ENCODE measurements around the gene LRTM2. TPM values are rescaled to one million over a fixed set of nuclear protein-coding genes. Genes with fewer than 3 reads are reported as not detected.

LRTM2 gene
- polyA plus RNA-seq, 1 donor = 0.62 TPM

- no peak for DNase-seq
Measured at GRCh38 chr12:1842183-1842904, 22.0 kb downstream of the LRTM2 start.

- DNase-seq = no peak
Measured at GRCh38 chr12:1842905-1843640, 22.7 kb downstream of the LRTM2 start.

- no peak for DNase-seq
Measured at GRCh38 chr12:1843641-1844005, 23.3 kb downstream of the LRTM2 start.

GRCh38 chr12:1844223-1844622 is 23.9 kb downstream of the LRTM2 start:
- DNase-seq = no peak

- DNase-seq = no peak
Measured at GRCh38 chr12:1844661-1845409, 24.5 kb downstream of the LRTM2 start.

- no peak for DNase-seq
Measured at GRCh38 chr12:1845427-1845826, 25.1 kb downstream of the LRTM2 start.

GRCh38 chr12:1845886-1846285 is 25.5 kb downstream of the LRTM2 start:
- no peak for DNase-seq

GRCh38 chr12:1846421-1847405 is 26.3 kb downstream of the LRTM2 start:
- DNase-seq = no peak

- DNase-seq = no peak
Measured at GRCh38 chr12:1847411-1847810, 27.0 kb downstream of the LRTM2 start.

- no peak for DNase-seq
Measured at GRCh38 chr12:1848146-1848545, 27.8 kb downstream of the LRTM2 start.

- DNase-seq = no peak
Measured at GRCh38 chr12:1848745-1849144, 28.4 kb downstream of the LRTM2 start.

GRCh38 chr12:1851151-1851701 is 30.9 kb downstream of the LRTM2 start:
- DNase-seq = no peak

GRCh38 chr12:1852076-1852475 is 31.7 kb downstream of the LRTM2 start:
- no peak for DNase-seq

- DNase-seq = no peak
Measured at GRCh38 chr12:1853716-1854115, 33.4 kb downstream of the LRTM2 start.

- DNase-seq = no peak
Measured at GRCh38 chr12:1855241-1855640, 34.9 kb downstream of the LRTM2 start.

- no peak for DNase-seq
Measured at GRCh38 chr12:1857086-1857485, 36.7 kb downstream of the LRTM2 start.

- no peak for DNase-seq
Measured at GRCh38 chr12:1857821-1858220, 37.5 kb downstream of the LRTM2 start.

GRCh38 chr12:1858456-1858855 is 38.1 kb downstream of the LRTM2 start:
- no peak for DNase-seq

GRCh38 chr12:1859643-1860042 is 39.3 kb downstream of the LRTM2 start:
- no peak for DNase-seq

GRCh38 chr12:1862973-1863372 is 42.6 kb downstream of the LRTM2 start:
- DNase-seq = no peak

- DNase-seq = no peak
Measured at GRCh38 chr12:1863823-1864222, 43.5 kb downstream of the LRTM2 start.

GRCh38 chr12:1864456-1864855 is 44.1 kb downstream of the LRTM2 start:
- DNase-seq = no peak
